H1 (cell line): Measurements from ENCODE around the gene TSNAXIP1. TPM values are rescaled to one million over a fixed set of nuclear protein-coding genes. Genes with fewer than 3 reads are reported as not detected.

Experiments
- CTCF ChIA-PET: fragments of 300-600 bp; sonication (Branson Sonifier 250); formaldehyde crosslinking; loops from one replicate; lab custom pipeline; 2021; ENCODE audit not compliant: partially characterized antibody; lab: Charles Lee
- POLR2A ChIA-PET: fragments of 300-600 bp; sonication (Branson Sonifier 250); formaldehyde crosslinking; loops from one replicate; lab custom pipeline; 2021; ENCODE audit warnings: inconsistent platforms; ENCODE audit not compliant: partially characterized antibody; lab: Charles Lee
- DNase-seq, 2 experiments: peaks; one replicate each; pipeline versions ENCODE4 v3.0.0 to v3.0.0-alpha.2; 2010 to 2022; ENCODE audit warnings: low spot score in 2 of 2, low read depth in 1 of 2, mixed read lengths in 1 of 2
- FAIRE-seq: peaks from 2 replicates; lab custom pipeline; 2011; peaks lifted over from hg19 to GRCh38; lab: Jason Lieb, UNC
- H2AFZ ChIP-seq: 2 replicates; pipeline ENCODE4 v1.8.1; 2012; ENCODE audit warnings: low read length, inconsistent platforms
- H2AK5ac ChIP-seq: 2 replicates; pipeline ENCODE4 v1.6.1; 2013; ENCODE audit warnings: low read depth, low read length
- H2BK120ac ChIP-seq: replicated peaks from 2 replicates; pipeline ENCODE3; 2013; ENCODE audit warnings: low read depth, low read length, inconsistent platforms
- H2BK12ac ChIP-seq: 2 replicates; pipeline ENCODE4 v1.6.1; 2013; ENCODE audit warnings: low read depth, low read length
- H2BK15ac ChIP-seq: 2 replicates; pipeline ENCODE4 v1.6.1; 2013; ENCODE audit warnings: low read length
- H2BK20ac ChIP-seq: 2 replicates; pipeline ENCODE4 v1.6.1; 2013; ENCODE audit warnings: low read length
- H2BK5ac ChIP-seq: 2 replicates; pipeline ENCODE4 v1.6.1; 2013; ENCODE audit warnings: low read depth, low read length
- H3K14ac ChIP-seq: 2 replicates; pipeline ENCODE4 v1.6.1; 2013; ENCODE audit warnings: inconsistent platforms; ENCODE audit not compliant: insufficient read length
- H3K18ac ChIP-seq: 2 replicates; pipeline ENCODE4 v1.6.1; 2013; ENCODE audit warnings: low read length; ENCODE audit errors: extremely low read depth
- H3K23ac ChIP-seq: 2 replicates; pipeline ENCODE4 v1.6.1; 2013; ENCODE audit warnings: inconsistent platforms; ENCODE audit not compliant: insufficient read length
- H3K23me2 ChIP-seq: 2 replicates; pipeline ENCODE4 v1.6.1; 2013; ENCODE audit warnings: low read depth, low read length
- H3K27ac ChIP-seq: 2 replicates; pipeline ENCODE4 v1.6.1; 2011; ENCODE audit warnings: low read depth, low read length, inconsistent platforms
- H3K27me3 ChIP-seq, 4 experiments: replicated peaks in 1 of 4; 1 replicate in 1 of 4; 2 replicates in 3 of 4; pipeline versions ENCODE4 v1.6.1 to v1.8.1; 2011 to 2013; ENCODE audit warnings: low read length in 3 of 4, mild to moderate bottlenecking in 3 of 4, inconsistent platforms in 2 of 4, mixed read lengths in 2 of 4, moderate library complexity in 1 of 4; ENCODE audit not compliant: control insufficient read depth in 3 of 4, insufficient read depth in 3 of 4; ENCODE audit errors: extremely low read depth in 1 of 4
- H3K36me3 ChIP-seq, 4 experiments: 2 replicates each; pipeline versions ENCODE4 v1.6.1 to v1.8.1; 2011 to 2013; ENCODE audit warnings: mild to moderate bottlenecking in 4 of 4, low read length in 3 of 4, moderate library complexity in 2 of 4, control low read depth in 1 of 4, inconsistent platforms in 1 of 4; ENCODE audit not compliant: insufficient read depth in 4 of 4, control insufficient read depth in 2 of 4
- H3K4ac ChIP-seq: replicated peaks from 2 replicates; pipeline ENCODE3; 2013; ENCODE audit warnings: low read length, low read depth, mixed read lengths, inconsistent platforms; ENCODE audit not compliant: insufficient read length
- H3K4me1 ChIP-seq, 4 experiments: replicated peaks in 1 of 4; 1 replicate in 1 of 4; 2 replicates in 3 of 4; pipeline versions ENCODE4 v1.6.1 to v1.8.1; 2011 to 2013; ENCODE audit warnings: low read length in 3 of 4, inconsistent platforms in 2 of 4, mixed read lengths in 1 of 4; ENCODE audit not compliant: insufficient read depth in 4 of 4, control insufficient read depth in 3 of 4
- H3K4me2 ChIP-seq, 2 experiments: 2 replicates each; pipeline versions ENCODE4 v1.6.1 to v1.8.1; 2011 to 2013; ENCODE audit warnings: low read depth in 2 of 2, low read length in 2 of 2, control low read depth in 1 of 2, inconsistent platforms in 1 of 2, mild to moderate bottlenecking in 1 of 2; ENCODE audit not compliant: insufficient read depth in 1 of 2
- H3K4me3 ChIP-seq, 4 experiments: fragments of 200-600, 300-600 bp in 1 of 4; sonication (generic), shearing (Covaris generic), sonication (Bioruptor Twin) in 1 of 4; 2 replicates each; pipeline versions ENCODE4 v1.5.1 to v1.8.1; 2011 to 2016; ENCODE audit warnings: low read length in 4 of 4, low read depth in 3 of 4, control low read depth in 2 of 4, inconsistent platforms in 2 of 4, mild to moderate bottlenecking in 2 of 4, mixed read lengths in 1 of 4, moderate library complexity in 1 of 4; ENCODE audit not compliant: insufficient read depth in 2 of 4; ENCODE audit errors: extremely low read depth in 1 of 4
- H3K56ac ChIP-seq: replicated peaks from 2 replicates; pipeline ENCODE3; 2013; ENCODE audit warnings: low read depth, mild to moderate bottlenecking, mixed read lengths, low read length, inconsistent platforms; ENCODE audit not compliant: insufficient read length
- H3K79me1 ChIP-seq: 2 replicates; pipeline ENCODE4 v1.6.1; 2013; ENCODE audit warnings: low read depth, low read length, control low read depth
- H3K79me2 ChIP-seq, 2 experiments: 2 replicates each; pipeline versions ENCODE4 v1.6.1 to v1.8.1; 2012 to 2013; ENCODE audit warnings: low read length in 2 of 2, mild to moderate bottlenecking in 2 of 2, inconsistent platforms in 1 of 2; ENCODE audit not compliant: insufficient read depth in 2 of 2, control insufficient read depth in 1 of 2
- H3K9ac ChIP-seq, 4 experiments: replicated peaks in 1 of 4; 1 replicate in 1 of 4; 2 replicates in 3 of 4; pipeline versions ENCODE4 v1.6.1 to v1.8.1; 2011 to 2013; ENCODE audit warnings: low read depth in 3 of 4, low read length in 3 of 4, control low read depth in 2 of 4, mild to moderate bottlenecking in 2 of 4, moderate library complexity in 2 of 4, inconsistent platforms in 1 of 4; ENCODE audit errors: extremely low read depth in 1 of 4
- H3K9me3 ChIP-seq, 2 experiments: 2 replicates each; pipeline versions ENCODE4 v1.6.1 to v1.8.1; 2012 to 2013; ENCODE audit warnings: mild to moderate bottlenecking in 2 of 2, moderate library complexity in 2 of 2, control low read depth in 1 of 2, inconsistent platforms in 1 of 2, low read depth in 1 of 2, low read length in 1 of 2, mixed read lengths in 1 of 2; ENCODE audit not compliant: insufficient read depth in 2 of 2
- H4K20me1 ChIP-seq, 2 experiments: replicated peaks in 1 of 2; 2 replicates each; pipeline versions ENCODE3 to v1.8.1; 2011 to 2013; ENCODE audit warnings: inconsistent platforms in 2 of 2, low read length in 2 of 2, mild to moderate bottlenecking in 1 of 2; ENCODE audit not compliant: insufficient read depth in 2 of 2, control insufficient read depth in 1 of 2
- H4K5ac ChIP-seq: 2 replicates; pipeline ENCODE4 v1.6.1; 2013; ENCODE audit warnings: low read length, low read depth, mixed read lengths, inconsistent platforms; ENCODE audit not compliant: insufficient read length
- H4K8ac ChIP-seq: 2 replicates; pipeline ENCODE4 v1.8.0; 2013; ENCODE audit warnings: mild to moderate bottlenecking, moderate library complexity, low read length, inconsistent platforms; ENCODE audit not compliant: insufficient read depth; ENCODE audit errors: extremely low read depth
- H4K91ac ChIP-seq: replicated peaks from 2 replicates; pipeline ENCODE3; 2013; ENCODE audit warnings: low read length, mixed read lengths, inconsistent platforms; ENCODE audit not compliant: insufficient read length
- CEBPB ChIP-seq: IDR thresholded peaks from 2 replicates; pipeline ENCODE4 v1.6.1; 2012; ENCODE audit warnings: low read depth, low read length
- RAD21 ChIP-seq, 2 experiments: IDR thresholded peaks in 1 of 2; conservative IDR thresholded peaks in 1 of 2; 2 replicates each; pipeline ENCODE4 v1.6.1; 2011; ENCODE audit warnings: low read depth in 2 of 2, low read length in 2 of 2, improper control_type of control experiment in 1 of 2, inconsistent platforms in 1 of 2, mild to moderate bottlenecking in 1 of 2, moderate library complexity in 1 of 2
- SIRT6 ChIP-seq: IDR thresholded peaks from one replicate; pipeline ENCODE4 v1.7.1; 2012; ENCODE audit warnings: low read length, inconsistent platforms
- TCF12 ChIP-seq: IDR thresholded peaks from 2 replicates; pipeline ENCODE4 v1.6.1; 2011; ENCODE audit warnings: low read depth, mild to moderate bottlenecking, low read length
- WGBS, 2 experiments: shearing (Covaris generic) in 1 of 2; methylation state at CpG; one replicate each; pipeline versions ENCODE4 v1.1.6 to v1.1.7; 2013 to 2015; ENCODE audit warnings: low lambda C conversion rate in 2 of 2, mixed read lengths in 2 of 2, inconsistent platforms in 1 of 2, low coverage in 1 of 2, missing lambda C conversion rate in 1 of 2; ENCODE audit not compliant: insufficient replicate concordance in 2 of 2, insufficient coverage in 1 of 2, insufficient read length in 1 of 2; ENCODE audit errors: extremely low coverage in 1 of 2, missing lambda C conversion rate in 1 of 2; 5-methylcytosine and 5-hydroxymethylcytosine counted together
- polyA plus RNA-seq, 7 experiments: library from polyadenylated mRNA; depleted of rRNA in 3 of 7; stranded (reverse) in 5 of 7; unstranded in 2 of 7; fragments of >200 nt in 5 of 7; fragments of 200-250 nt in 2 of 7; gene quantifications; 1 replicate in 5 of 7; 2 replicates in 1 of 7; 4 replicates in 1 of 7; pipeline versions ENCODE4 v1.2.1 to v1.2.3, GENCODE V29; 2011 to 2013; ENCODE audit warnings: missing spikeins in 2 of 7, mixed read lengths in 2 of 7
- total RNA-seq: library from RNA; stranded (reverse); fragmentation: NEBNext Ultra II Directional; extraction: Animal tissue kit (Norgen Biotek cat#: 25700); gene quantifications from 2 replicates; pipeline ENCODE4 v1.2.1, GENCODE V29; 2021
- TF ChIP-seq, protein P1 (sequence below): IDR thresholded peaks from 2 replicates; pipeline ENCODE4 v1.6.1; 2011; ENCODE audit warnings: low read depth, mild to moderate bottlenecking, low read length; ENCODE audit not compliant: insufficient read depth

TSNAXIP1 gene
- total and polyA plus RNA-seq, 2 of the 8 experiments (the other 6 are each of a cell fraction or from before 2014, with no cell fraction given), result 0.37 to 0.94 TPM

DNA sequence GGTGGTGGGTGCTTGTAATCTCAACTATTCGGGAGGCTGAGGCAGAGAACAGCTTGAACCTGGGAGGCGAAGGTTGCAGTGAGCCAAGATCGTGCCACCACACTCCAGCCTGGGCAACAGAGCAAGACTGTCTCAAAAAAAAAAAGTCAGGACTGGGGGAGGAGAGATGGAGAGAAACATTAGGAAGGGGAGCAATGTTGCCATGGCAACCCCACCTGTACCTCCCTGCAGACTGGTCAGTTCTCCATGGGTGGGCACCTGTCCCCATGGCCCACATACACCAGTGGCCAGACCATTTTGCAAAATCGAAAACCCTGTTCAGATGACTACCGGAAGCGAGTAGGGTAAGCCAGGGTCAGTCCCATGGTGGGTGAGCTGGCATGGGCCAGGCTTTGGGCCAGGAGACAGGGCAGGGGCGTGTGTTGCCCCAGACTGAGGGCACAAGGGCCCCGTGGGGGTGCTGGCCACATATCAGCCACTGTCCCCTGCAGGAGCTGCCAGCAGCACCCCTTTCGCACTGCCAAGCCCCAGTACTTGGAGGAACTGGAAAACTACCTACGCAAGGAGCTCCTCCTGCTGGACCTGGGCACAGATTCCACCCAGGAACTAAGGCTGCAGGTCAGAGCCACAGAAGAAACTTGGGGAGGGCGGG lies 14.0 kb downstream of the TSNAXIP1 start:
- H2AFZ ChIP-seq, result no peak overlapping the region
- POLR2A ChIA-PET, result interaction anchor here (0.9 to 2.5 kb wide), 4 partner anchors 11 to 56 kb away, joined by 3 to 15 read pairs (median 3); partner anchors contain the start of gene CENPT

More for the DNA sequence above, 14.0 kb downstream of the TSNAXIP1 start:
- Histone ChIP-seq H4K5ac (no peak overlapping the region), H4K8ac (no peak overlapping the region), H3K14ac (no peak overlapping the region), H3K23ac (no peak overlapping the region), H3K18ac (no peak overlapping the region), H3K27me3 (no peaks in the 10 kb centered on the region; a peak in 1 of 7 replicates), H2BK5ac (no peak overlapping the region), H3K4me1 (peaks cover 0 to 2% (median 0%) of the 10 kb centered on the region in 4 experiments; a peak in 3 of 7 replicates), H3K9me3 (no peaks in the 10 kb centered on the region), H4K20me1 (peaks cover 0 to 2% of the 10 kb centered on the region in 2 experiments), H3K27ac (no peak overlapping the region), H4K91ac (no peak overlapping the region), H3K9ac (no peak overlapping the region), H3K79me1 (no peaks in the 10 kb centered on the region), H2AK5ac (no peak overlapping the region), H3K23me2 (no peaks in the 10 kb centered on the region), H3K56ac (no peak overlapping the region), H2BK20ac (no peak overlapping the region), H3K36me3 (no peaks in the 10 kb centered on the region), H2BK120ac (no peak overlapping the region), H2BK15ac (no peak overlapping the region), H3K4me3 (no peak overlapping the region), H3K4me2 (no peak overlapping the region), H3K79me2 (no peaks in the 10 kb centered on the region), H3K4ac (no peak overlapping the region), H2BK12ac (no peak overlapping the region)
- 82% methylated on average over 11 of the region's 11 CpGs; no CpG with 5 or more reads in 1 of the 2 experiments for WGBS, 2 experiments
- FAIRE-seq (no peak), DNase-seq (no peak)
- CTCF ChIA-PET, result interaction anchor here (0.5 to 2.5 kb wide), 12 partner anchors 10 to 489 kb away, joined by 3 to 11 read pairs (median 3); partner anchors contain the start of genes DDX28 and DUS2
- TF ChIP-seq, protein P1, sequence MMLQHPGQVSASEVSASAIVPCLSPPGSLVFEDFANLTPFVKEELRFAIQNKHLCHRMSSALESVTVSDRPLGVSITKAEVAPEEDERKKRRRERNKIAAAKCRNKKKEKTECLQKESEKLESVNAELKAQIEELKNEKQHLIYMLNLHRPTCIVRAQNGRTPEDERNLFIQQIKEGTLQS, result no peak
- peak in 1 of 2 experiments; percentile 5; a peak in 1 of 4 replicates for TF ChIP-seq RAD21 (IDR thresholded peaks at IDR 0.05 in 1 of 2, conservative IDR thresholded peaks at IDR 0.05 in 1 of 2; ENCODE audit: low read depth in 2 of 2, low read length in 2 of 2)
- TF ChIP-seq TCF12, result no peak
- no peak for TF ChIP-seq SIRT6
- no peak for TF ChIP-seq CEBPB
